Measurements from ENCODE around the gene CRY2. TPM values are rescaled to one million over a fixed set of nuclear protein-coding genes. Genes with fewer than 3 reads are reported as not detected.
A peak's percentile ranks its signal among the peaks of the same experiment; 100 is the strongest.

CRY2 gene
- total RNA-seq, 1 donor from 2014 or later, result 44.0 TPM

GRCh38 chr11:45880772-45881570 lies 33.7 kb downstream of the CRY2 start:
- TF ChIP-seq CTCF (IDR thresholded peaks at IDR 0.05; ENCODE audit: partially characterized antibody, unreplicated experiment), result no peak
- DNase-seq, result peak; percentile 22
- Mint-ChIP-seq H3K27me3 (ENCODE audit: unreplicated experiment) (peaks cover 13% of the 10 kb centered on the region), H3K36me3 (ENCODE audit: unreplicated experiment) (no peaks in the 10 kb centered on the region), H3K27ac (ENCODE audit: unreplicated experiment) (peak overlapping the region; percentile 92), H3K9me3 (ENCODE audit: unreplicated experiment) (peaks cover 20% of the 10 kb centered on the region), H3K4me3 (ENCODE audit: unreplicated experiment) (peak overlapping the region; percentile 72), H3K4me1 (ENCODE audit: low read depth, unreplicated experiment) (peaks cover 37% of the 10 kb centered on the region)

GRCh38 chr11:45881708-45882368 lies 34.6 kb downstream of the CRY2 start:
- Mint-ChIP-seq H3K4me3 (ENCODE audit: unreplicated experiment) (no peak overlapping the region), H3K36me3 (ENCODE audit: unreplicated experiment) (no peaks in the 10 kb centered on the region), H3K27me3 (ENCODE audit: unreplicated experiment) (peaks cover 15% of the 10 kb centered on the region), H3K27ac (ENCODE audit: unreplicated experiment) (no peak overlapping the region), H3K9me3 (ENCODE audit: unreplicated experiment) (peaks cover 22% of the 10 kb centered on the region), H3K4me1 (ENCODE audit: low read depth, unreplicated experiment) (peaks cover 30% of the 10 kb centered on the region)
- no peak for DNase-seq
- no peak for TF ChIP-seq CTCF (IDR thresholded peaks at IDR 0.05; ENCODE audit: partially characterized antibody, unreplicated experiment)

DNA sequence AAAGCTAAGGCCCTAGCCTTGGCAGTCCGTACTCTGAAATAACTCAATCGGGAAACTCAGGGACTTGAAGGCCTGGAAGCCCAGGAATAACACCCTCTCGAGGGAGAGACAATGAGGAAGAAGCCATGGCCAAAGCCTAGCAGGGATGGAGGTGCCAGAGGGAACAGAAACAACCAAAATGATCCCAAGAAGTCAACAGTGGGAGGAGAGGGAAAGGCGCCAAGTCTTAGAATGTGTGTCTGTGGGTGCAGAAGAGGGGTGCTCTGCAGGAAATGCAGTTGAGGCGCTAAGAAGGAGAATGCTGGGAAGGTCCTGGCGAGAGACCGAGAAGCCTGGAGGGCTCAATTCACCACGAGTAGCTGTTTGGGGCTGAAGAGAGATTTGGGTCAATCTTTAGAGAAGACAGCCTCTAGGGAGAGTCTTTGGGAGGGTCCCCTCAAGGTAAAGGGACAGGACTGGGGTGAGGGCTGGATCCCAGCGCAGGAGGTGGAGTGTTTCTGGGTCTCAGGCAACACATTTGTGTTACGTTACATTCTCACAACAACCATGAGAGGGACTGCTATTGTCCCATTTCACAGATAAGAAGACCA lies 37.4 kb downstream of the CRY2 start:
- TF ChIP-seq CTCF (IDR thresholded peaks at IDR 0.05; ENCODE audit: partially characterized antibody, unreplicated experiment), result no peak
- peaks cover 44% of the 10 kb centered on the region for H3K4me1 Mint-ChIP-seq (ENCODE audit: low read depth, unreplicated experiment)
- no peaks in the 10 kb centered on the region for H3K36me3 Mint-ChIP-seq (ENCODE audit: unreplicated experiment)
- H3K27me3 Mint-ChIP-seq (ENCODE audit: unreplicated experiment), result peaks cover 22% of the 10 kb centered on the region
- H3K27ac Mint-ChIP-seq (ENCODE audit: unreplicated experiment), result peak overlapping the region; percentile 91
- DNase-seq, result no peak
- H3K4me3 Mint-ChIP-seq (ENCODE audit: unreplicated experiment), result peak overlapping the region; percentile 86
- H3K9me3 Mint-ChIP-seq (ENCODE audit: unreplicated experiment), result peaks cover 29% of the 10 kb centered on the region

GRCh38 chr11:45885274-45885920 lies 38.1 kb downstream of the CRY2 start, which contains the start of gene MAPK8IP1:
Gene MAPK8IP1 (plus strand): TSS chr11:45885651. CDS start chr11:45885821, 170 bp downstream.
- H3K27ac Mint-ChIP-seq (ENCODE audit: unreplicated experiment), result peak within 1 kb of the TSS; percentile 93
- peaks cover 26% of the 10 kb centered on the region for H3K27me3 Mint-ChIP-seq (ENCODE audit: unreplicated experiment)
- H3K9me3 Mint-ChIP-seq (ENCODE audit: unreplicated experiment), result peaks cover 25% of the 10 kb centered on the region
- peaks cover 44% of the 10 kb centered on the region for H3K4me1 Mint-ChIP-seq (ENCODE audit: low read depth, unreplicated experiment)
- peak within 1 kb of the TSS; percentile 90 for H3K4me3 Mint-ChIP-seq (ENCODE audit: unreplicated experiment)
- DNase-seq, result peak; percentile 78
- no peak for TF ChIP-seq CTCF (IDR thresholded peaks at IDR 0.05; ENCODE audit: partially characterized antibody, unreplicated experiment)
- H3K36me3 Mint-ChIP-seq (ENCODE audit: unreplicated experiment), result no peaks in the 10 kb centered on the region
